Liver (tissue), 9 donors: ENCODE data around the gene GOSR1. TPM values are rescaled to one million over a fixed set of nuclear protein-coding genes. Genes with fewer than 3 reads are reported as not detected.

ENCODE experiments used
- DNase-seq: peaks from one replicate; pipeline ENCODE4 v3.0.0-alpha.2; 2017; ENCODE audit warnings: low spot score
- H3K27ac ChIP-seq, 2 donors: one replicate each; pipeline ENCODE4 v1.7.0; 2013; ENCODE audit warnings: inconsistent platforms in 2 of 2, low read length in 2 of 2, control low read depth in 1 of 2, low read depth in 1 of 2, mild to moderate bottlenecking in 1 of 2
- H3K27me3 ChIP-seq, 4 donors: one replicate each; pipeline versions ENCODE4 v1.6.1 to v1.7.0; 2013; ENCODE audit warnings: low read length in 3 of 4, inconsistent platforms in 1 of 4, mild to moderate bottlenecking in 1 of 4, moderate library complexity in 1 of 4; ENCODE audit not compliant: control insufficient read depth in 4 of 4, insufficient read depth in 4 of 4
- H3K36me3 ChIP-seq, 4 donors: one replicate each; pipeline versions ENCODE4 v1.6.1 to v1.7.0; 2013; ENCODE audit warnings: low read length in 3 of 4, mild to moderate bottlenecking in 3 of 4, low read depth in 1 of 4, moderate library complexity in 1 of 4; ENCODE audit not compliant: control insufficient read depth in 4 of 4, insufficient read depth in 3 of 4
- H3K4me1 ChIP-seq, 4 donors: one replicate each; pipeline versions ENCODE4 v1.6.1 to v1.7.0; 2013; ENCODE audit warnings: low read length in 3 of 4, mild to moderate bottlenecking in 3 of 4, moderate library complexity in 1 of 4; ENCODE audit not compliant: control insufficient read depth in 4 of 4, insufficient read depth in 4 of 4
- H3K4me3 ChIP-seq, 3 donors: one replicate each; pipeline versions ENCODE4 v1.6.1 to v1.7.0; 2013; ENCODE audit warnings: low read length in 3 of 3, control low read depth in 1 of 3, low read depth in 1 of 3, mild to moderate bottlenecking in 1 of 3
- H3K9ac ChIP-seq, 2 donors: one replicate each; pipeline ENCODE4 v1.7.0; 2013; ENCODE audit warnings: low read length in 2 of 2, mild to moderate bottlenecking in 2 of 2, moderate library complexity in 2 of 2, control low read depth in 1 of 2, low read depth in 1 of 2
- H3K9me3 ChIP-seq, 4 donors: one replicate each; pipeline versions ENCODE4 v1.6.1 to v1.7.0; 2013; ENCODE audit warnings: low read length in 3 of 4; ENCODE audit not compliant: control insufficient read depth in 4 of 4
- CTCF ChIP-seq: fragments of 150-350 bp; IDR thresholded peaks from 2 replicates; pipeline ENCODE4 v1.5.1; 2017; ENCODE audit warnings: improper control_type of control experiment, low read depth, low read length; ENCODE audit not compliant: missing input control
- GABPA ChIP-seq, 2 donors: IDR thresholded peaks in 1 of 2; conservative IDR thresholded peaks in 1 of 2; 2 replicates each; pipeline ENCODE4 v1.6.1; 2016; ENCODE audit warnings: antibody characterized with exemption in 2 of 2, mild to moderate bottlenecking in 1 of 2, moderate library complexity in 1 of 2
- HNF4A ChIP-seq, 2 donors: conservative IDR thresholded peaks; 2 replicates each; pipeline ENCODE4 v1.6.1; 2016; ENCODE audit warnings: antibody characterized with exemption in 2 of 2, mild to moderate bottlenecking in 2 of 2
- HNF4G ChIP-seq: IDR thresholded peaks from 2 replicates; pipeline ENCODE4 v1.6.1; 2016; ENCODE audit warnings: antibody characterized with exemption
- JUND ChIP-seq, 2 donors: IDR thresholded peaks; 2 replicates each; pipeline ENCODE4 v1.6.1; 2016; ENCODE audit warnings: antibody characterized with exemption in 2 of 2
- RAD21 ChIP-seq, 2 donors: IDR thresholded peaks; 2 replicates each; pipeline ENCODE4 v1.6.1; 2016; ENCODE audit warnings: antibody characterized with exemption in 2 of 2, mild to moderate bottlenecking in 2 of 2
- REST ChIP-seq: IDR thresholded peaks from 2 replicates; pipeline ENCODE4 v1.6.1; 2016; ENCODE audit warnings: antibody characterized with exemption, mild to moderate bottlenecking
- SP1 ChIP-seq: IDR thresholded peaks from 2 replicates; pipeline ENCODE4 v1.6.1; 2018; ENCODE audit warnings: antibody characterized with exemption, mild to moderate bottlenecking
- WGBS: extraction: QIAGEN DNeasy Blood & Tissue Kit; methylation state at CpG from one replicate; pipeline ENCODE4 v1.1.7; 2013; 5-methylcytosine and 5-hydroxymethylcytosine counted together
- polyA plus RNA-seq, 2 donors: library from polyadenylated mRNA; stranded (reverse) in 1 of 2; unstranded in 1 of 2; fragments of 200-250 nt in 1 of 2; fragments of >200 nt in 1 of 2; fragmentation: Nextera tagmentation in 1 of 2; extraction: Ambion mirVana in 1 of 2; gene quantifications; one replicate each; pipeline versions ENCODE4 v1.2.1 to v1.2.3, GENCODE V29; 2013 to 2015
- total RNA-seq, 2 donors: library from RNA; depleted of rRNA; stranded (reverse); fragments of >200 nt; gene quantifications; one replicate each; pipeline ENCODE4 v1.2.3, GENCODE V29; 2014
- TF ChIP-seq, protein P1 (sequence below): IDR thresholded peaks from 2 replicates; pipeline ENCODE4 v1.6.1; 2016; ENCODE audit warnings: antibody characterized with exemption
- donor health status: healthy.
- donor health status: healthy.
- donor health status: healthy.
- donor health status: healthy.
- donor health status: healthy.

Gene GOSR1
- total and polyA plus RNA-seq, 4 donors, result 15.0 to 40.4 (median 26.3) TPM

DNA sequence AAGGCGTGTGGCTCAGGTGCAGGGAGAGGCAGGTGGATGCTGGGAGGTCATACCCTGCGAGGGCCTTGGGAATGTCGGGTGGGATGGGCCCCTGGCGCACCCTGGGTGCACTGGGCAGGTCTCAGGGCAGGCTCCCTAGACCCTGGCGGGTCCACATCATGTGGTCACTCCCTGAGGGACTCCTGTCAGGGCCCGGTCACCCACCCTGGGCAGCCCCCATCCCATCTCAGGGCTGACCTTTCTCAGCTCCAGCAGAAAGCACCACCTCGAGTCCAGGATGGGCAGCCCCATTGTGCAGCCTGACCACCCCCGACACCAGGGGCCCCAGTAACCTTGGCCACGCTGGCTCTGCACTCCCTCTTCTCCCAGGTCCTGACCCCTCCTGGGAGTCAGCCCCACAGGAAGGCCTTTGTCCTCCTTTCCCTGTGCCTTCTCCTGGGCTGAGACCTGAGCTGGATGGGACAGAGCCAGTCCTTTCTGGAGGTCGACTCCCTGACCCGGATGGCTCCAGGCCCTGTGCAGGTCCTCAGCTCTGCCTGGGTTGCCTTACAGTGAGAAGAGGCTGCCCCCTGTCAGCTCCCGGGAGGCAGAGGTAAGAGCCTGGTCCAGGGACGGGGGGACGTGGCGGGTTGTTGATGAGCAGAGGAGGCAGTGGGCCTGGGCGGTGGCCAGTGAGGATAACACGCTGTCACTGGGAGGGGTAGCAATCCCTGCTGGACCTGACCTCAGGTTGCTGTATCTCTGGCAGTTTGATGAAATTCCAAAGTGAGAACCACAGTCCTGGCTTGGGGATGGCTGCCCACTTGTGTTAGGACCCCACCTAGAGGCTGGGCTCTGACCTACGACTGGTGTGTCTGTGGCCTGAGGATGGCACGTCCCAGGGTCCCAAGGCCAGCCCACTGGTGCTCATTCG is 77.9 kb downstream of the GOSR1 start:
- no peak overlapping the region for H3K27ac ChIP-seq
- H3K27me3 ChIP-seq, result no peaks in the 10 kb centered on the region
- H3K4me1 ChIP-seq, result no peaks in the 10 kb centered on the region
- H3K36me3 ChIP-seq, result no peaks in the 10 kb centered on the region
- 90% methylated on average over 20 of the region's 20 CpGs for WGBS
- TF ChIP-seq REST, result no peak
- TF ChIP-seq CTCF, result no peak
- DNase-seq, result no peak
- H3K4me3 ChIP-seq, result no peak overlapping the region
- H3K9ac ChIP-seq, result no peak overlapping the region
- H3K9me3 ChIP-seq, result no peaks in the 10 kb centered on the region

GRCh38 chr17:30555942-30556341 is 78.7 kb downstream of the GOSR1 start:
- Histone ChIP-seq H3K27me3 (no peaks in the 10 kb centered on the region), H3K27ac (no peak overlapping the region)
- 95% methylated on average over 5 of the region's 5 CpGs for WGBS

More at GRCh38 chr17:30555942-30556341, 78.7 kb downstream of the GOSR1 start:
- Histone ChIP-seq H3K4me1 (no peaks in the 10 kb centered on the region), H3K4me3 (no peak overlapping the region), H3K9me3 (no peaks in the 10 kb centered on the region), H3K9ac (no peak overlapping the region), H3K36me3 (no peaks in the 10 kb centered on the region)
- TF ChIP-seq HNF4A (conservative IDR thresholded peaks at IDR 0.05) (no peak), CTCF (no peak), JUND (IDR thresholded peaks at IDR 0.05) (no peak), HNF4G (no peak), REST (no peak), RAD21 (IDR thresholded peaks at IDR 0.05) (no peak), SP1 (no peak), GABPA (IDR thresholded peaks at IDR 0.05 in 1 of 2, conservative IDR thresholded peaks at IDR 0.05 in 1 of 2) (no peak)
- TF ChIP-seq, protein P1, sequence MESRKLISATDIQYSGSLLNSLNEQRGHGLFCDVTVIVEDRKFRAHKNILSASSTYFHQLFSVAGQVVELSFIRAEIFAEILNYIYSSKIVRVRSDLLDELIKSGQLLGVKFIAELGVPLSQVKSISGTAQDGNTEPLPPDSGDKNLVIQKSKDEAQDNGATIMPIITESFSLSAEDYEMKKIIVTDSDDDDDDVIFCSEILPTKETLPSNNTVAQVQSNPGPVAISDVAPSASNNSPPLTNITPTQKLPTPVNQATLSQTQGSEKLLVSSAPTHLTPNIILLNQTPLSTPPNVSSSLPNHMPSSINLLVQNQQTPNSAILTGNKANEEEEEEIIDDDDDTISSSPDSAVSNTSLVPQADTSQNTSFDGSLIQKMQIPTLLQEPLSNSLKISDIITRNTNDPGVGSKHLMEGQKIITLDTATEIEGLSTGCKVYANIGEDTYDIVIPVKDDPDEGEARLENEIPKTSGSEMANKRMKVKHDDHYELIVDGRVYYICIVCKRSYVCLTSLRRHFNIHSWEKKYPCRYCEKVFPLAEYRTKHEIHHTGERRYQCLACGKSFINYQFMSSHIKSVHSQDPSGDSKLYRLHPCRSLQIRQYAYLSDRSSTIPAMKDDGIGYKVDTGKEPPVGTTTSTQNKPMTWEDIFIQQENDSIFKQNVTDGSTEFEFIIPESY, result no peak
- no peak for DNase-seq
